ENCODE measurements around the gene KIF2B. TPM values are rescaled to one million over a fixed set of nuclear protein-coding genes. Genes with fewer than 3 reads are reported as not detected.

The KIF2B gene, protein sequence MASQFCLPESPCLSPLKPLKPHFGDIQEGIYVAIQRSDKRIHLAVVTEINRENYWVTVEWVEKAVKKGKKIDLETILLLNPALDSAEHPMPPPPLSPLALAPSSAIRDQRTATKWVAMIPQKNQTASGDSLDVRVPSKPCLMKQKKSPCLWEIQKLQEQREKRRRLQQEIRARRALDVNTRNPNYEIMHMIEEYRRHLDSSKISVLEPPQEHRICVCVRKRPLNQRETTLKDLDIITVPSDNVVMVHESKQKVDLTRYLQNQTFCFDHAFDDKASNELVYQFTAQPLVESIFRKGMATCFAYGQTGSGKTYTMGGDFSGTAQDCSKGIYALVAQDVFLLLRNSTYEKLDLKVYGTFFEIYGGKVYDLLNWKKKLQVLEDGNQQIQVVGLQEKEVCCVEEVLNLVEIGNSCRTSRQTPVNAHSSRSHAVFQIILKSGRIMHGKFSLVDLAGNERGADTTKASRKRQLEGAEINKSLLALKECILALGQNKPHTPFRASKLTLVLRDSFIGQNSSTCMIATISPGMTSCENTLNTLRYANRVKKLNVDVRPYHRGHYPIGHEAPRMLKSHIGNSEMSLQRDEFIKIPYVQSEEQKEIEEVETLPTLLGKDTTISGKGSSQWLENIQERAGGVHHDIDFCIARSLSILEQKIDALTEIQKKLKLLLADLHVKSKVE
- total RNA-seq (2022; extraction: Qiagen RNA extraction): not detected in 5 replicates

GRCh38 chr17:53822764-53823163 lies at the start of gene KIF2B:
KIF2B (plus strand) TSS chr17:53822927; CDS start chr17:53823034, 107 bp downstream.

